K562 (cell line): ENCODE results near the gene HLCS. TPM values are rescaled to one million over a fixed set of nuclear protein-coding genes. Genes with fewer than 3 reads are reported as not detected.

ENCODE experiments used
- CBX1 ChIP-seq: sonication (generic); IDR thresholded peaks from 2 replicates; pipeline ENCODE4 v1.6.1; 2016; ENCODE audit warnings: antibody characterized with exemption, low read depth, mild to moderate bottlenecking
- CREM ChIP-seq: IDR thresholded peaks from 2 replicates; pipeline ENCODE4 v1.6.1; 2014; ENCODE audit warnings: antibody characterized with exemption, low read depth
- CTBP1 ChIP-seq: fragments of 450-650 bp; IDR thresholded peaks from 2 replicates; pipeline ENCODE4 v1.6.1; 2016; ENCODE audit warnings: borderline replicate concordance
- DIDO1 ChIP-seq: fragments of 450-650 bp; IDR thresholded peaks from 2 replicates; pipeline ENCODE4 v1.6.1; 2016; ENCODE audit warnings: low read depth, missing biosample characterization, missing genetic modification characterization
- ERF ChIP-seq: fragments of 450-650 bp; formaldehyde crosslinking; IDR thresholded peaks from 2 replicates; pipeline ENCODE4 v1.4.0; 2020; ENCODE audit warnings: mild to moderate bottlenecking, mixed read lengths
- FOXA1 ChIP-seq: fragments of 450-650 bp; IDR thresholded peaks from 2 replicates; pipeline ENCODE4 v1.6.1; 2016; ENCODE audit warnings: mild to moderate bottlenecking, borderline replicate concordance
- KAT2B ChIP-seq: IDR thresholded peaks from one replicate; pipeline ENCODE4 v1.6.1; 2012; ENCODE audit warnings: low read depth, mild to moderate bottlenecking, control low read depth, inconsistent platforms, low read length, moderate library complexity
- KLF6 ChIP-seq: fragments of 250-450 bp; sonication (Bioruptor Pico); IDR thresholded peaks from 2 replicates; pipeline ENCODE4 v1.4.0; 2020; ENCODE audit warnings: mild to moderate bottlenecking, moderate library complexity, borderline replicate concordance
- SAFB ChIP-seq: fragments of 200-400 bp; formaldehyde crosslinking; IDR thresholded peaks from 2 replicates; pipeline ENCODE4 v1.6.1; 2017; ENCODE audit warnings: low read depth, low read length, borderline replicate concordance
- SMARCC2 ChIP-seq: fragments of 450-650 bp; IDR thresholded peaks from 2 replicates; pipeline ENCODE4 v1.6.1; 2017; ENCODE audit warnings: antibody characterized with exemption, moderate library complexity, mild to moderate bottlenecking, low read depth
- SMC3 ChIP-seq: conservative IDR thresholded peaks from 2 replicates; pipeline ENCODE4 v1.6.1; 2011; ENCODE audit warnings: low read depth, low read length, improper control_type of control experiment; ENCODE audit not compliant: insufficient read depth
- SNAPC5 ChIP-seq: fragments of 250-450 bp; sonication (Bioruptor Pico); IDR thresholded peaks from 2 replicates; pipeline ENCODE4 v1.8.0; 2021; ENCODE audit warnings: moderate library complexity, mild to moderate bottlenecking, inconsistent platforms
- SP2 ChIP-seq: IDR thresholded peaks from 2 replicates; pipeline ENCODE4 v1.6.1; 2011; ENCODE audit warnings: mild to moderate bottlenecking, low read depth, low read length, moderate library complexity; ENCODE audit not compliant: poor library complexity, severe bottlenecking; ENCODE audit errors: extremely low read depth
- SREBF2 ChIP-seq: sonication (generic); formaldehyde crosslinking; IDR thresholded peaks from 2 replicates; pipeline ENCODE4 v1.4.0; 2020; ENCODE audit warnings: mild to moderate bottlenecking, missing genetic modification reagents
- SRSF1 ChIP-seq: fragments of 200-400 bp; formaldehyde crosslinking; IDR thresholded peaks from 2 replicates; pipeline ENCODE4 v1.6.1; 2017; ENCODE audit warnings: mild to moderate bottlenecking, low read depth, low read length, moderate library complexity
- ZBTB26 ChIP-seq: fragments of 450-650 bp; formaldehyde crosslinking; IDR thresholded peaks from 2 replicates; pipeline ENCODE4 v1.4.0; 2022; ENCODE audit warnings: missing genetic modification characterization
- ZBTB7A ChIP-seq: IDR thresholded peaks from 2 replicates; pipeline ENCODE4 v1.6.1; 2011; ENCODE audit warnings: low read depth, mild to moderate bottlenecking, low read length, moderate library complexity, borderline replicate concordance; ENCODE audit not compliant: control insufficient read depth
- ZNF584 ChIP-seq: fragments of 200-800 bp; sonication (Bioruptor generic); IDR thresholded peaks from 2 replicates; pipeline ENCODE4 v1.6.1; 2016; ENCODE audit warnings: low read depth, mild to moderate bottlenecking, missing genetic modification characterization, missing compliant biosample characterization
- polyA plus RNA-seq, 8 experiments: library from polyadenylated mRNA; depleted of rRNA in 4 of 8; stranded (reverse) in 5 of 8; unstranded in 3 of 8; fragments of >200 nt; fragmentation: Nextera tagmentation in 2 of 8; fragmentation: Illumina TruSeq in 1 of 8; extraction: Ambion mirVana in 2 of 8; extraction: Trizol in 1 of 8; gene quantifications; 2 replicates each; pipeline versions ENCODE4 v1.2.1 to v1.2.3, GENCODE V29; 2011 to 2014; ENCODE audit warnings: inconsistent platforms in 1 of 8, missing spikeins in 1 of 8
- total RNA-seq, 7 experiments: library from RNA; depleted of rRNA in 6 of 7; stranded (reverse); fragments of >200 nt in 6 of 7; fragmentation: Illumina TruSeq in 2 of 7; extraction: Trizol in 2 of 7; gene quantifications; 2 replicates each; pipeline versions ENCODE4 v1.2.1 to v1.2.3, GENCODE V29; 2011 to 2021; ENCODE audit warnings: low replicate concordance in 1 of 7
- TF ChIP-seq, protein P1 (sequence below): fragments of 200-800 bp; sonication (Bioruptor generic); IDR thresholded peaks from 2 replicates; pipeline ENCODE4 v1.6.1; 2016; ENCODE audit warnings: missing genetic modification characterization, missing compliant biosample characterization

HLCS gene
- total and polyA plus RNA-seq, 9 of the 15 experiments (the other 6 are each of a cell fraction or from before 2014, with no cell fraction given): 3.0 to 21.5 (median 17.1) TPM

- TF ChIP-seq SMARCC2 (no peak; the same call in 1 of the 2 replicates), SAFB (0 out of 2 replicates have a peak, but pooled peaks have one; percentile 24), SRSF1 (no peak), SREBF2 (CRISPR knock-in tag) (no peak), CTBP1 (peak; percentile 98), FOXA1 (no peak), SP2 (peak; percentile 38), ZBTB7A (peak; percentile 91), SMC3 (0 out of 2 replicates have a peak, but pooled peaks have one; percentile 42), ERF (CRISPR knock-in tag) (peak; percentile 60; the same call in 1 of the 2 replicates), SNAPC5 (CRISPR knock-in tag) (no peak), ZBTB26 (CRISPR knock-in tag) (no peak), CBX1 (peak; percentile 91), KLF6 (CRISPR knock-in tag) (no peak), KAT2B (no peak), CREM (peak; percentile 68), ZNF584 (no peak; the same call in none of the 2 replicates), DIDO1 (tag) (no peak)
- TF ChIP-seq, protein P1, sequence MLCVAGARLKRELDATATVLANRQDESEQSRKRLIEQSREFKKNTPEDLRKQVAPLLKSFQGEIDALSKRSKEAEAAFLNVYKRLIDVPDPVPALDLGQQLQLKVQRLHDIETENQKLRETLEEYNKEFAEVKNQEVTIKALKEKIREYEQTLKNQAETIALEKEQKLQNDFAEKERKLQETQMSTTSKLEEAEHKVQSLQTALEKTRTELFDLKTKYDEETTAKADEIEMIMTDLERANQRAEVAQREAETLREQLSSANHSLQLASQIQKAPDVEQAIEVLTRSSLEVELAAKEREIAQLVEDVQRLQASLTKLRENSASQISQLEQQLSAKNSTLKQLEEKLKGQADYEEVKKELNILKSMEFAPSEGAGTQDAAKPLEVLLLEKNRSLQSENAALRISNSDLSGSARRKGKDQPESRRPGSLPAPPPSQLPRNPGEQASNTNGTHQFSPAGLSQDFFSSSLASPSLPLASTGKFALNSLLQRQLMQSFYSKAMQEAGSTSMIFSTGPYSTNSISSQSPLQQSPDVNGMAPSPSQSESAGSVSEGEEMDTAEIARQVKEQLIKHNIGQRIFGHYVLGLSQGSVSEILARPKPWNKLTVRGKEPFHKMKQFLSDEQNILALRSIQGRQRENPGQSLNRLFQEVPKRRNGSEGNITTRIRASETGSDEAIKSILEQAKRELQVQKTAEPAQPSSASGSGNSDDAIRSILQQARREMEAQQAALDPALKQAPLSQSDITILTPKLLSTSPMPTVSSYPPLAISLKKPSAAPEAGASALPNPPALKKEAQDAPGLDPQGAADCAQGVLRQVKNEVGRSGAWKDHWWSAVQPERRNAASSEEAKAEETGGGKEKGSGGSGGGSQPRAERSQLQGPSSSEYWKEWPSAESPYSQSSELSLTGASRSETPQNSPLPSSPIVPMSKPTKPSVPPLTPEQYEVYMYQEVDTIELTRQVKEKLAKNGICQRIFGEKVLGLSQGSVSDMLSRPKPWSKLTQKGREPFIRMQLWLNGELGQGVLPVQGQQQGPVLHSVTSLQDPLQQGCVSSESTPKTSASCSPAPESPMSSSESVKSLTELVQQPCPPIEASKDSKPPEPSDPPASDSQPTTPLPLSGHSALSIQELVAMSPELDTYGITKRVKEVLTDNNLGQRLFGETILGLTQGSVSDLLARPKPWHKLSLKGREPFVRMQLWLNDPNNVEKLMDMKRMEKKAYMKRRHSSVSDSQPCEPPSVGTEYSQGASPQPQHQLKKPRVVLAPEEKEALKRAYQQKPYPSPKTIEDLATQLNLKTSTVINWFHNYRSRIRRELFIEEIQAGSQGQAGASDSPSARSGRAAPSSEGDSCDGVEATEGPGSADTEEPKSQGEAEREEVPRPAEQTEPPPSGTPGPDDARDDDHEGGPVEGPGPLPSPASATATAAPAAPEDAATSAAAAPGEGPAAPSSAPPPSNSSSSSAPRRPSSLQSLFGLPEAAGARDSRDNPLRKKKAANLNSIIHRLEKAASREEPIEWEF: no peak
Measured at GRCh38 chr21:36989699-36990507, 23.4 kb upstream of the HLCS start (continued).
